Stimulated activated CD4-positive, alpha-beta T cell treated with anti-CD3 and anti-CD28 coated beads, TNF-alpha, amount 100 ng/mL, for 48 hours (primary cell): ENCODE results near the gene CLK4.
"Not testable (repeated sequence)": the region's sequence is repeated elsewhere in the genome, so short reads cannot be mapped to it uniquely, and the experiment has no call there.

ENCODE experiments used
- DNase-seq, 3 donors: peaks; one replicate each; pipeline ENCODE4 v3.0.0-alpha.2; 2020; ENCODE audit warnings: low read depth in 3 of 3

CLK4 gene

GRCh38 chr5:178587763-178588611 lies 38.9 kb downstream of the CLK4 start:
- DNase-seq: no peak

GRCh38 chr5:178586396-178586795 lies 40.5 kb downstream of the CLK4 start:
- DNase-seq: no peak

GRCh38 chr5:178585421-178585820 lies 41.4 kb downstream of the CLK4 start:
- not testable (repeated sequence) for DNase-seq

- no peak for DNase-seq
Measured at GRCh38 chr5:178583279-178583678, 43.6 kb downstream of the CLK4 start.

GRCh38 chr5:178582291-178582690 lies 44.6 kb downstream of the CLK4 start:
- no peak for DNase-seq

- no peak for DNase-seq
Measured at GRCh38 chr5:178581621-178582020, 45.2 kb downstream of the CLK4 start.

GRCh38 chr5:178580271-178580955 lies 46.4 kb downstream of the CLK4 start:
- DNase-seq: no peak

- DNase-seq: no peak
Measured at GRCh38 chr5:178577944-178578343, 48.9 kb downstream of the CLK4 start.

GRCh38 chr5:178577376-178577839 lies 49.4 kb downstream of the CLK4 start:
- no peak for DNase-seq

- DNase-seq: no peak
Measured at GRCh38 chr5:178576591-178577351, 50.1 kb downstream of the CLK4 start.

- DNase-seq: no peak
Measured at GRCh38 chr5:178573216-178573615, 53.6 kb downstream of the CLK4 start.

- DNase-seq: no peak
Measured at GRCh38 chr5:178572617-178573016, 54.2 kb downstream of the CLK4 start.

GRCh38 chr5:178569485-178569884 lies 57.4 kb downstream of the CLK4 start:
- DNase-seq: no peak

- DNase-seq: no peak
Measured at GRCh38 chr5:178564811-178565550, 61.9 kb downstream of the CLK4 start.

GRCh38 chr5:178564397-178564796 lies 62.5 kb downstream of the CLK4 start:
- no peak for DNase-seq

- no peak for DNase-seq
Measured at GRCh38 chr5:178563621-178564020, 63.2 kb downstream of the CLK4 start.

- DNase-seq: no peak
Measured at GRCh38 chr5:178561746-178562264, 65.0 kb downstream of the CLK4 start.

GRCh38 chr5:178560911-178561310 lies 65.9 kb downstream of the CLK4 start:
- DNase-seq: no peak

- no peak for DNase-seq
Measured at GRCh38 chr5:178557416-178557815, 69.4 kb downstream of the CLK4 start.

GRCh38 chr5:178555771-178556211 lies 71.1 kb downstream of the CLK4 start:
- DNase-seq: no peak

- DNase-seq: no peak
Measured at GRCh38 chr5:178555005-178555404, 71.8 kb downstream of the CLK4 start.
